OCI-LY7 (cell line): ENCODE results near the gene CCDC73.

ENCODE experiments used
- CTCF ChIP-seq: fragments of 200-600 bp; sonication (generic); conservative IDR thresholded peaks from 2 replicates; pipeline ENCODE4 v1.5.1; 2014; ENCODE audit warnings: mild to moderate bottlenecking, antibody characterized with exemption, low read length, moderate library complexity, mixed read lengths
- EZH2phosphoT487 ChIP-seq: fragments of 200-600 bp; sonication (generic); IDR thresholded peaks from 2 replicates; pipeline ENCODE4 v1.6.1; 2018; ENCODE audit warnings: low read depth, borderline replicate concordance, mild to moderate bottlenecking, mixed run types, antibody characterized with exemption, low read length, moderate library complexity, mixed read lengths

GRCh38 chr11:32752001-32752400 lies 42.5 kb downstream of the CCDC73 start:
- TF ChIP-seq CTCF = no peak
- TF ChIP-seq EZH2phosphoT487 = no peak
